H9 (cell line): ENCODE results near the gene FAM149B1. TPM values are rescaled to one million over a fixed set of nuclear protein-coding genes. Genes with fewer than 3 reads are reported as not detected.

ENCODE experiments used
- DNase-seq: peaks from one replicate; pipeline ENCODE4 v3.0.0-alpha.2; 2017
- H2AFZ ChIP-seq: one replicate; pipeline ENCODE4 v1.6.1; 2013; ENCODE audit warnings: mild to moderate bottlenecking, low read length, control low read depth, moderate library complexity
- H2AK5ac ChIP-seq: 2 replicates; pipeline ENCODE4 v1.6.1; 2013; ENCODE audit warnings: low read length, control low read depth, mixed read lengths; ENCODE audit not compliant: insufficient read length
- H2BK120ac ChIP-seq: one replicate; pipeline ENCODE4 v1.6.1; 2013; ENCODE audit warnings: low read depth, mild to moderate bottlenecking, low read length, control low read depth, inconsistent platforms; ENCODE audit not compliant: poor library complexity, severe bottlenecking
- H2BK12ac ChIP-seq: 2 replicates; pipeline ENCODE4 v1.6.1; 2013; ENCODE audit warnings: low read length, control low read depth, mixed read lengths, low read depth; ENCODE audit not compliant: insufficient read length
- H2BK15ac ChIP-seq: 2 replicates; pipeline ENCODE4 v1.6.1; 2013; ENCODE audit warnings: low read depth, low read length, control low read depth
- H2BK20ac ChIP-seq: one replicate; pipeline ENCODE4 v1.6.1; 2013; ENCODE audit warnings: low read depth, mild to moderate bottlenecking, low read length, control low read depth, inconsistent platforms; ENCODE audit not compliant: poor library complexity, severe bottlenecking
- H2BK5ac ChIP-seq: 2 replicates; pipeline ENCODE4 v1.6.1; 2013; ENCODE audit warnings: low read length, control low read depth, mixed read lengths; ENCODE audit not compliant: insufficient read length
- H3K14ac ChIP-seq: 2 replicates; pipeline ENCODE4 v1.6.1; 2013; ENCODE audit warnings: low read length, control low read depth; ENCODE audit not compliant: insufficient read depth
- H3K18ac ChIP-seq: 2 replicates; pipeline ENCODE4 v1.6.1; 2013; ENCODE audit warnings: low read depth, mild to moderate bottlenecking, mixed read lengths, low read length, control low read depth; ENCODE audit not compliant: insufficient read length
- H3K23ac ChIP-seq: 2 replicates; pipeline ENCODE4 v1.6.1; 2013; ENCODE audit warnings: low read length, control low read depth, mixed read lengths, low read depth; ENCODE audit not compliant: insufficient read length
- H3K23me2 ChIP-seq: 2 replicates; pipeline ENCODE4 v1.6.1; 2013; ENCODE audit warnings: low read depth, mild to moderate bottlenecking, mixed read lengths, low read length, control low read depth; ENCODE audit not compliant: insufficient read length, poor library complexity, severe bottlenecking
- H3K27ac ChIP-seq: 2 replicates; pipeline ENCODE4 v1.5.1; 2013; ENCODE audit warnings: low read length, control low read depth, mixed read lengths, low read depth; ENCODE audit not compliant: insufficient read length
- H3K27me3 ChIP-seq: 2 replicates; pipeline ENCODE4 v1.6.1; 2013; ENCODE audit warnings: low read length, control low read depth, inconsistent platforms; ENCODE audit not compliant: insufficient read depth
- H3K4ac ChIP-seq: 2 replicates; pipeline ENCODE4 v1.6.1; 2013; ENCODE audit warnings: low read depth, mild to moderate bottlenecking, control low read depth, inconsistent platforms, low read length, moderate library complexity
- H3K4me1 ChIP-seq: 2 replicates; pipeline ENCODE4 v1.6.1; 2013; ENCODE audit warnings: low read length, control low read depth, inconsistent platforms; ENCODE audit not compliant: insufficient read depth
- H3K4me2 ChIP-seq: 2 replicates; pipeline ENCODE4 v1.6.1; 2013; ENCODE audit warnings: low read length, control low read depth, mixed read lengths; ENCODE audit not compliant: insufficient read length, insufficient read depth
- H3K56ac ChIP-seq: 2 replicates; pipeline ENCODE4 v1.6.1; 2013; ENCODE audit warnings: low read depth, mild to moderate bottlenecking, mixed read lengths, low read length, control low read depth; ENCODE audit not compliant: insufficient read length
- H3K79me1 ChIP-seq: 2 replicates; pipeline ENCODE4 v1.6.1; 2013; ENCODE audit warnings: low read depth, mild to moderate bottlenecking, moderate library complexity, low read length, control low read depth, inconsistent platforms; ENCODE audit not compliant: insufficient read depth, poor library complexity, severe bottlenecking
- H3K79me2 ChIP-seq: 2 replicates; pipeline ENCODE4 v1.6.1; 2013; ENCODE audit warnings: low read length, control low read depth, inconsistent platforms; ENCODE audit not compliant: insufficient read depth
- H3K9ac ChIP-seq: 2 replicates; pipeline ENCODE4 v1.6.1; 2013; ENCODE audit warnings: low read length, control low read depth, mixed read lengths; ENCODE audit not compliant: insufficient read length; ENCODE audit errors: extremely low read depth
- H3K9me3 ChIP-seq: one replicate; pipeline ENCODE4 v1.6.1; 2013; ENCODE audit warnings: low read depth, low read length, inconsistent platforms; ENCODE audit not compliant: control insufficient read depth
- H3T11ph ChIP-seq: one replicate; pipeline ENCODE4 v1.6.1; 2013; ENCODE audit warnings: mild to moderate bottlenecking, low read length, control low read depth, inconsistent platforms
- H4K20me1 ChIP-seq: one replicate; pipeline ENCODE4 v1.6.1; 2013; ENCODE audit not compliant: control insufficient read depth, insufficient read length, insufficient read depth
- H4K5ac ChIP-seq: 2 replicates; pipeline ENCODE4 v1.6.1; 2013; ENCODE audit warnings: low read depth, mild to moderate bottlenecking, mixed read lengths, low read length, control low read depth; ENCODE audit not compliant: insufficient read length
- H4K8ac ChIP-seq: replicated peaks from 2 replicates; pipeline ENCODE4 v1.6.1; 2013; ENCODE audit warnings: low read length, control low read depth, mixed read lengths, low read depth; ENCODE audit not compliant: insufficient read length
- H4K91ac ChIP-seq: 2 replicates; pipeline ENCODE4 v1.6.1; 2013; ENCODE audit warnings: low read depth, mild to moderate bottlenecking, moderate library complexity, mixed read lengths, low read length, control low read depth; ENCODE audit not compliant: insufficient read length
- H3K27ac Mint-ChIP-seq, 3 experiments: 2 replicates in 2 of 3; 3 replicates in 1 of 3; pipeline ENCODE4 v1.8.0; 2020 to 2021; ENCODE audit warnings: mixed read lengths in 3 of 3, mild to moderate bottlenecking in 1 of 3, moderate library complexity in 1 of 3
- H3K27me3 Mint-ChIP-seq: 2 replicates; pipeline ENCODE4 v1.8.0; 2021; ENCODE audit warnings: low read depth, mild to moderate bottlenecking, moderate library complexity, mixed read lengths
- H3K36me3 Mint-ChIP-seq, 3 experiments: 2 replicates in 2 of 3; 3 replicates in 1 of 3; pipeline ENCODE4 v1.8.0; 2020 to 2021; ENCODE audit warnings: low read depth in 3 of 3, mixed read lengths in 3 of 3; ENCODE audit not compliant: insufficient read depth in 1 of 3
- H3K4me1 Mint-ChIP-seq, 2 experiments: 2 replicates each; pipeline ENCODE4 v1.8.0; 2020; ENCODE audit warnings: mixed read lengths in 2 of 2
- H3K4me3 Mint-ChIP-seq, 2 experiments: 2 replicates in 1 of 2; 3 replicates in 1 of 2; pipeline ENCODE4 v1.8.0; 2020 to 2021; ENCODE audit warnings: mild to moderate bottlenecking in 2 of 2, mixed read lengths in 2 of 2, moderate library complexity in 1 of 2
- H3K9me3 Mint-ChIP-seq, 2 experiments: 2 replicates in 1 of 2; 3 replicates in 1 of 2; pipeline ENCODE4 v1.8.0; 2020; ENCODE audit warnings: mild to moderate bottlenecking in 2 of 2, mixed read lengths in 2 of 2, moderate library complexity in 1 of 2
- CTCF ChIP-seq: fragments of 200-600 bp; sonication (generic); conservative IDR thresholded peaks from 3 replicates; pipeline ENCODE4 v1.8.0; 2021; ENCODE audit warnings: antibody characterized with exemption, mild to moderate bottlenecking
- WGBS: extraction: QIAGEN DNeasy Blood & Tissue Kit; methylation state at CpG from one replicate; pipeline ENCODE4 v1.1.7; 2013; ENCODE audit warnings: missing lambda C conversion rate, low lambda C conversion rate, mixed read lengths; ENCODE audit not compliant: insufficient read length; ENCODE audit errors: extremely low coverage; 5-methylcytosine and 5-hydroxymethylcytosine counted together
- total RNA-seq: library from RNA; stranded (reverse); gene quantifications from 2 replicates; pipeline ENCODE4 v1.2.1, GENCODE V29; 2021

FAM149B1 gene
- total RNA-seq, 1 experiment from 2014 or later: 17.9 TPM

- Histone ChIP-seq H4K8ac (no peak overlapping the region), H2AK5ac (no peak overlapping the region), H3K18ac (no peak overlapping the region), H2AFZ (no peak overlapping the region), H3K23me2 (no peaks in the 10 kb centered on the region), H3K4me1 (no peaks in the 10 kb centered on the region), H2BK120ac (no peak overlapping the region), H3K79me2 (no peaks in the 10 kb centered on the region), H3K56ac (no peak overlapping the region), H3K14ac (no peak overlapping the region), H3K9ac (no peak overlapping the region), H4K20me1 (no peaks in the 10 kb centered on the region), H3K4ac (no peak overlapping the region), H4K91ac (no peak overlapping the region), H3K27ac (no peak overlapping the region), H3T11ph (no peak overlapping the region), H4K5ac (no peak overlapping the region), H3K9me3 (peaks cover 17% of the 10 kb centered on the region), H3K4me2 (no peak overlapping the region), H2BK12ac (no peak overlapping the region), H3K23ac (no peak overlapping the region), H3K79me1 (no peaks in the 10 kb centered on the region), H3K27me3 (no peaks in the 10 kb centered on the region), H2BK5ac (no peak overlapping the region), H2BK20ac (no peak overlapping the region), H2BK15ac (no peak overlapping the region)
- TF ChIP-seq CTCF: no peak
- Mint-ChIP-seq H3K4me3 (no peak overlapping the region; a peak in 1 of 5 replicates), H3K4me1 (no peaks in the 10 kb centered on the region), H3K27me3 (no peaks in the 10 kb centered on the region; the same call in 1 of the 2 replicates), H3K36me3 (peaks cover 22 to 48% (median 34%) of the 10 kb centered on the region in 3 experiments), H3K9me3 (peaks cover 27 to 32% of the 10 kb centered on the region in 2 experiments), H3K27ac (no peak overlapping the region)
- WGBS: no CpG with 5 or more reads among the region's 3 CpGs
- DNase-seq: no peak
Observed at GRCh38 chr10:73205081-73205480, 37.2 kb downstream of the FAM149B1 start.
